ENCODE measurements around the gene TP53INP2. TPM values are rescaled to one million over a fixed set of nuclear protein-coding genes. Genes with fewer than 3 reads are reported as not detected.
A peak's percentile ranks its signal among the peaks of the same experiment; 100 is the strongest.

Gene TP53INP2
- total and polyA plus RNA-seq, 2 of the 13 experiments (the other 11 are each of a cell fraction or from before 2014, with no cell fraction given), result 5.2 to 18.8 TPM

GRCh38 chr20:34675993-34676641 lies 28.0 kb upstream of the TP53INP2 start (continued):
- TF ChIP-seq HNF4G (IDR thresholded peaks at IDR 0.05; ENCODE audit: borderline replicate concordance, low read depth, low read length), result peak; percentile 19; the same call in 1 of the 2 replicates
- TF ChIP-seq HNF4G (CRISPR knock-in tag; IDR thresholded peaks at IDR 0.05; ENCODE audit: borderline replicate concordance, low read depth), result no peak
- no peak for TF ChIP-seq ZNF33A (CRISPR knock-in tag; IDR thresholded peaks at IDR 0.05; ENCODE audit: borderline replicate concordance)
- no peak for TF ChIP-seq HINFP (CRISPR knock-in tag; IDR thresholded peaks at IDR 0.05; ENCODE audit: low read depth)
- no peak for TF ChIP-seq PBX2 (CRISPR knock-in tag; IDR thresholded peaks at IDR 0.05)
- no peak for TF ChIP-seq SMAD9 (CRISPR knock-in tag; IDR thresholded peaks at IDR 0.05)
- TF ChIP-seq ZNF18 (CRISPR knock-in tag; IDR thresholded peaks at IDR 0.05; ENCODE audit: insufficient replicate concordance), result peak; percentile 62
- TF ChIP-seq ZHX1 (CRISPR knock-in tag; IDR thresholded peaks at IDR 0.05; ENCODE audit: low read depth), result no peak
- no peak for TF ChIP-seq CTCF (CRISPR knock-in tag; IDR thresholded peaks at IDR 0.05)
- TF ChIP-seq ZFP36 (IDR thresholded peaks at IDR 0.05; ENCODE audit: borderline replicate concordance, low read depth, low read length, partially characterized antibody), result no peak
- TF ChIP-seq MZF1 (CRISPR knock-in tag; IDR thresholded peaks at IDR 0.05; ENCODE audit: borderline replicate concordance), result no peak
- TF ChIP-seq HNF1B (CRISPR knock-in tag; IDR thresholded peaks at IDR 0.05), result no peak; the same call in 1 of the 2 replicates
- no peak for TF ChIP-seq CC2D1A (CRISPR knock-in tag; IDR thresholded peaks at IDR 0.05)
- no peak for TF ChIP-seq ZNF20 (CRISPR knock-in tag; IDR thresholded peaks at IDR 0.05)
- 0 out of 2 replicates have a peak, but pooled peaks have one; percentile 2 for TF ChIP-seq MTF2 (CRISPR knock-in tag; IDR thresholded peaks at IDR 0.05; ENCODE audit: borderline replicate concordance)
- TF ChIP-seq ZNF225 (CRISPR knock-in tag; IDR thresholded peaks at IDR 0.05), result no peak
- no peak for TF ChIP-seq NFYC (CRISPR knock-in tag; IDR thresholded peaks at IDR 0.05)
